Activated T-helper 1 cell treated with Interleukin-2 at 50 U/mL for 16 hours (primary cell): ENCODE data around the gene COG2.
"Not testable (repeated sequence)": the region's sequence is repeated elsewhere in the genome, so short reads cannot be mapped to it uniquely, and the experiment has no call there.

Experiments used
- DNase-seq: peaks from one replicate; pipeline ENCODE4 v3.0.0-alpha.2; 2020; ENCODE audit warnings: low read depth

The COG2 gene

DNA sequence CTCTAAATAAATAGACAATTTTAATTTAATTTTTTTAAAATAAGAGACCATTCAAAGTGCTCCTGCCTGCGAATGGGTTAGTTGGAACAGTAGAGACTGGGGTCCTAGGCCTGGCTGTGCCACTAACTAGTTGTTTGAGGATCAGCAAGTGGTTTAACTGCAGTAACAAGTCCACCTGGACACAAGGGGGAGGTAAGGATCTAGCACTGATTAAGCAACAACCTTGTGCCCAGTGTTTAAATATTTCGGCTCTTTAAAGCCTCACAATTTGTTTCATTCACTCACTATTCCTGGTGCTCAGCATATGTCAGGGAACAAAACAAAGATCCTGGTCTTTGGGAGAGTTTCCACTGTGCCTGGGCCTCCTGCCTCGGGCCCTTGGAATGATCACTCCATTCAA is 73.2 kb downstream of the COG2 start:
- no peak for DNase-seq

DNA sequence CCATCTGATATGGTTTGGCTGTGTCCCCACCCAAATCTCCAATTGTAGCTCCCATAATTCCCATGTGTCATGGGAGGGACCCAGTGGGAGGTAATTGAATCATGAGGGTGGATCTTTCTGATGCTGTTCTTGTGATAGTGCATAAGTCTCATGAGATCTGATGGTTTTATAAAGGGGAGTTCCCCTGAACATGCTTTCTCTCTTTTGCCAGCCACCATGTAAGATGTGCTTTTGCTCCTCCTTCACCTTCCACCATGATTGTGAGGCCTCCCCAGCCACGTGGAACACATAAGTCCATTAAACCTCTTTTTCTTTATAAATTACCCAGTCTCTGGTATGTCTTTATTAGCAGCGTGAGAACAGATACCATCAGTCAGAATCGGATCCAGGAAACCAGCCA is 74.2 kb downstream of the COG2 start:
- DNase-seq: not testable (repeated sequence)

DNA sequence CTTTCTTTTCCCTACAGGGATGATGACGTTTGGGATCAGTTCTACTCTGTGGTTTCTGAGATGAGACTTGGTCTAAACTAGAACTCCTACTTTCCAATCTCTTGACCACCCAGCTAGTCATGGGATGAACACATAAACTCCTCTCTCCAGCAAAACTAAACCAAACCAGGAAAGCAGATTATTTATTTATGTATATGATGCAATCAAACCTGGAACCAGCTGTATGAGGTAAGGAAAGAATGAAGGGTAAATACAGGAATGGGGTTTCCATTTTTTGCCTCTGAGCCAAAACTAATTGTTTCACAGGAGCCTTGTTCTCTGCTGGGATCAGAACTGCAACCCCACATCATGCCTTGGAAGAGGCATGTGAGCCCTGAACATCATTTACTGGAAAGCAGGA is 75.0 kb downstream of the COG2 start:
- DNase-seq: no peak

DNA sequence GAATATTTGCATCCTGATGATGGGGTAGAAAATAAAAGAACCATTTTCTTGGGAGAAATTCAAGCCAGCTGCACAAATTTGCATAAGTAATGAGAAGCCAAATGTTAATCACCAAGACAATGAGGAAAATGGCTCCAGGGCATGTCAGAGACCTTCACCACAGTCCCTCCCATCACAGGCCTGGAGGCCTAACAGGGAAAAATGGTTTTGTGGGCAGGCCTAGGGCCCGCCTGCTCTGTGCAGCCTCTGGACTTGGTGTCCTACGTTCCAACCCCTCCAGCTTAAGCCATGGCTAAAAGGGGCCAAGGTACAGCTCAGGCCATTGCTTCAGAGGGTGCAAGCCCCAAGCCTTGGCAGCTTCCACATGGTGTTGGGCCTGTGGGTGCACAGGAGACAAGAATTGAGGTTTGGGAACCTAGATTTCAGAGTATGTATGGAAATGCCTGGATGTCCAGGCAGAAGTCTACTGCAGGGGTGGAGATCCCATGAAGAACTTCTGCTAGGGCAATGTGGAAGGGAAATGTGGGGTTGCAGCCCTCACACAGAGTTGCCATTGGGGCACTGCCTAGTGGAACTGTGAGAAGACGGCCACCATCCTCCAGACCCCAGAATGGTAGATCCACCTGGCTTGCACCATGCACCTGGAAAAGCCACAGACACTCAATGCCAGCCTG is 79.7 kb downstream of the COG2 start:
- DNase-seq: not testable (repeated sequence)

DNA sequence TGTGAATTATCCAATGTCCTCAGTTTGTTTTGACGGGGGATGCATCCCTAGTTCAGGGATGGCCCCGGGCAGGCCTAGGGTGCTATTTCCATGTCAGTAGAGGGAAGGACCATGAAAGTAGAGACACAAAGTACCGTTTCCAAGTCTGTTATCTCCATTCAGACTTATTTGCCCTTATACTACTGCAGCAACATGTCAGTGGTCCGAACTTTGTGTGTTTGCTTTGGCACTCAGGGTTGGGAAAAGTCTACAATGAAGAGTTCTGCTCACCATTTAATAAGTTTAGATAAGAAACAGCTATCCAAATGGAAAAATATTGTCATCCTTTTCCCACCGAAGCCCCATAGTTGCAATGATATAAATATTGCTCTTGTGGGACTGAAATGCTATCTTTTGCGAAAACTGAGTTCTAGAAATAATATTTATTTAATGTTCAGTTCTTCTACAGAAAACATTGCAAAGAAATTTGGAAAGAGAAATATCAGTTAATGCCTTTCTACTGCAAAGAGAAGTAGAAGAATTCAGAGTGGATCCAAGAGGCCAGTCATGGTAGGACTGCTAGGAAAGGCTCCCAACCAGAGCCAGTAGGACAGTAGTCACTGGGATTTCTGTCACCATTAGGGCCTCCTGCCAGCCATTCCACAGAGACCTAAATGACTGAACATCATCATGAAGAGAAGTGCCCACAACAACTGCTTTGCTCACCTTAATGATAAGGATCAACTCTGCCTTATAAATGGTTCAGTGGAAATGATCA is 83.2 kb downstream of the COG2 start:
- DNase-seq: no peak

DNA sequence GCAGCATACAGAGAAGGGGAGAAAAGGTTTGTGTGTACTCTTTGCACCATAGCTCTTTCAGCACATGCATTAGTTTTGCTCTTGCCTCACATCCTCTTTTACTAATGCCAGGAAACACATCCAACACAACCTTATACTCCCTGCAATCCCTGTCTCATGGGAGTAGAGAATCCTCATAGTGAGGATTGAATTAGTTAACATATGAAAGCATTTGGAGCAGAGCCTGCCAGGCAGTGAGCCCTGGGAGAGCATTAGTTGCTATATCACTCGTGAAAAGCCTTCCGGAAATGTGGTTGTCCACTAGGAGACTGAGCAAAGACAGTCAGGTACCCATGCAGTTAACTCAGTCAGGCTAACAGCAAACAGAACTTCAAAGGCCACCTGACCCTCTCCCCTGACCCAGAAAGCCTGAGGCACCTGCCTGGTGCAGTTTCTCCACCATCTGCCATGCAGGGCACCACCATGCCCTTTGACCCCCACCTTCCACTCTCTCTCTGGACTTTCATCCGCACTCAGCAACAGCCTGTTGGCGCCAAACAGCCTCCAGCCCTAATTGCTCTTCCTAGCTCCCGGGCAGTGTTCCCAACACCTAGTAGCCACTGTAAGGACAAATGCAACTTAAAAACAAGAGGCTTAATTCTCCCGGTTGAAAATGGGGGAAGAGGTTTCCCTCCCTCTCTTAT is 86.6 kb downstream of the COG2 start:
- no peak for DNase-seq

DNA sequence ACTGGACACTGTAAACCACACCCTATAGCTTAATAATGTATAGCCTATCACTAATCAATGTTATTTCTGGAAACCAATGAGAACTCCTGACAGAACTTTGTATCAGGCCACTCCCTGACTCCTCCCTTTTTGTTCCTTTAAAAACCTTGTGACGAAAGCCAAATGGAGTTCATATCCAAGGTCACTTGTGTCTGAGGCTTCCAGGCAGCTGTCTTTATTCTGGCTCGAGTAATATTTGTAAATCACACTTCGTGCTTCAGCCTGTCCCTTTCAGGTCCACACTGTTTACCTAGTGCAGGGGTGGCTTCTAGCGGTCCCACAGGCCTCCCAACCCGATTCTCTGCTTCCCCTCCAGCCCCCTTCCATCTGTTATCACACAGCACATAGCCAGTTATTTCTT is 88.7 kb downstream of the COG2 start:
- no peak for DNase-seq

DNA sequence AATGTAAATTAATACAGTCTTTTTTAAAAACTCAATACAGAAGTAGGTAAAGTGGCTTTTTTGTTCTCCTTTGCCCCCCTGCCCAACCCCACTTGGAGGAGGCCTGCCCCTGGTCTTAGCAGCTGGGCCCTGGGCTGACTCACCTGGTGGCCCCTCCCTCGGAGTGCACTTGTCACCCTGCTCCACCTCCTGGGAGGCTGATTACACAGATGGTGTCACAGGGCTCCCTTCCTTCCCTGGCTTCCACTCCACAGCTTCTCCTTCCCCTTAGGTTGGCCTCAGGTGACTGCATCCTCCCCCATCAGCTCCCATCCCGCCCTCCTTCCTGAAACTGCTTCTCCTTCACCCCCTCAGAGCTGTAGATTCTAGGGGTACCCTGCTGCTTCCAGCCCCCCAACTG is 93.2 kb downstream of the COG2 start:
- no peak for DNase-seq

DNA sequence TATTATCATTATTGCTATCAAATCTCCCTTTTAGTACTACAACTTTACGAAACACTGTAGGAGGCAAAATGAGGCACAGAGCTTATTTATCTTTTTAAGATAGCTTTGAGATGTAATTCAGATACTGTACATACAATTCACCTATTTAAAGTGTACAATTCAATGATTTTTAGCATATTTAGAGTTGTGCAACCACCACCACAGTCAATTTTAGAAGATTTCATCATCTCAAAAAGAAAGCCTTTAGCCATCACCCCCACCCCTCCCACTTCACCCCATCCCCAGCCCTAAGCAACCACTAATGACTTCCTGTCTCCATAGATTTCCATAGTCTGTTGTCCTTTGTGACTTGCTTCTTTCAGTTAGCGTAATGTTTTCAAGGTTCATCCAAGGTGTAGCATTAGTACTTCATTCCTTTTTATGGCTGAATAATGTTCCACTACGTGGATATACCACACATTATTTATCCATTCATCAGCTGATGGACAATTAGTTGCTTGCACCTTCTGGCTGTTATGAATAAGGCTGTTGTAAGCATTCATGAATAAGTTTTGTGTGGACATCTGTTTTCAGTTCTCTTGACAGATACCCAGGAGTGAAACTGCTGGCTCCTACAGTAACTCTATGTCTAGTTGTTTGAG is 95.5 kb downstream of the COG2 start:
- no peak for DNase-seq

DNA sequence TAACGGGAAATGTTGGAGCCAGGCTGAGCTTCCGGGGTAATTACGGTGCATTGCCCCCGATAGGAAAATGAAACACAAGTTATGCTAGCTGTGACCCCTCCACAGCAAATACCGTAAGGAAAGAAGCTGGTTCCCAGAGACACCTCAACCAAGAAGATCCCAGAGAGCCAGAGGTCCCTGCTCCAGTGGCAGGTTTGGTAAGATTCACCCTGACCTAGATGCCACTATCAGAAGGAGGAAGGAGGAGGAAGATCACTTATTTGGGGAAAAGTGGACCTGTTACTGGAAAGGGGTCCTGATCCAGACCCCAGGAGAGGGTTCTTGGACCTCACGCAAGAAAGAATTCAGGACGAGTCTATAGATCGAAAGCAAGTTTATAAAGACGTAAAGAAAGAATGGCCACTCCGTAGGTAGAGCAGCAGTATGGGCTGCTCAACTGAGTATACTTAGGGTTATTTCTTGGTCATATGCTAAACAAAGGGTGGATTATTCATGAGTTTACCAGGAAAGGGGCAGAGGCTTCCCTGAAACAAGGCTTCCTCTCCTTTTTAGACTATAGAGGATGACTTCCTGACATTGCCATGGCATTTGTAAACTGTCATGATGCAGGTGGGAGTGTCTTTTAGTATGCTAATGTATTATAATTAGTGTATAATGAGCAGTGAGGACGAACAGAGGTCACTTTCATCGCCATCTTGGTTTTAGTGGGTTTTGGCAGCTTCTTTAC is 97.4 kb downstream of the COG2 start:
- no peak for DNase-seq
